Smooth muscle cell of bladder (primary cell): ENCODE results near the gene CYP2U1. TPM values are rescaled to one million over a fixed set of nuclear protein-coding genes. Genes with fewer than 3 reads are reported as not detected.

Experiments used
- total RNA-seq: library from RNA; depleted of rRNA; stranded (reverse); fragments of >200 nt; gene quantifications from 2 replicates; pipeline ENCODE4 v1.2.3, GENCODE V29; 2014

CYP2U1 gene
- 11.2 and 22.3 TPM in 2 replicates for total RNA-seq

DNA sequence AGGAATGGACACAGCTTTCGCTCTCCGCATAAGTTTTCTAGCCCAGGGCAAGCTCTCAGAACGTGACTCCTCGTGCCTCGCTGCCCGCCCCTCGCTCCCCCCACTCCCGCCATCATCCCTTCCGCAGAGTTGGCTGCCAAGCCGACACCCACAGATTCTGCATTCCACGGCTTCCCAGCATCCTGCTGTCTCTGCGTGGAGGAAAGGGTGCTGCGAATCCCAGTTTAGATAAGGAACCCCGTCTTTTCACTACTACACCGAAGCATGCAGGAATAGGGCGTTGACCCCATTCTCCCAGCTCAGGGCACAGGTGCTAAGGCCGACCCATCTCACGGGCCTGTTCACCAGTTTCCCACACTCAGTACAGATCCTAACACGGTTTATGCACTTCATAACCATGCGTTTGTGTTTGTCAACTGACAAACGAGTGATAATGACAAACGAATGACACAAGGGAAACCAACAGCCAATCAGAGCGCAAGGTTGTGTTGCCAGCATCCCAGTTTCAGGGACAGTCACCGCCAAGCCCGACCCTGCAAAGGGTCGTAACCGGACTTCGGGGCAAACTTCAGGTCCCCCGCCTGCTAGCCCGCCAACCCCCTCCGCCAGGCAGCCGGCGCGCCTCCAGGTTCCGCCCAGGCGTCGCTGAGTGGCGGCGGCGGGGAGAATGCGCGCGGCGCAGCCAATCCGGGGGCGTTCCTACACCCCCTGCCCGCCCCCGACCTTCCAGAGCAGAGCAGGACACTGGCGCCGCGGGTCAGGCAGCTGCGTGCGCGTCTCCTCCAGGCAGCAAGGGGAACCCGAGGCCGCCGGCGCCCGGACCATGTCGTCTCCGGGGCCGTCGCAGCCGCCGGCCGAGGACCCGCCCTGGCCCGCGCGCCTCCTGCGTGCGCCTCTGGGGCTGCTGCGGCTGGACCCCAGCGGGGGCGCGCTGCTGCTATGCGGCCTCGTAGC, at the start of gene CYP2U1:
Gene CYP2U1 (plus strand): TSS at position 729 of the 954 bp plus-strand sequence. CDS start 95 bp downstream, at position 824.

DNA sequence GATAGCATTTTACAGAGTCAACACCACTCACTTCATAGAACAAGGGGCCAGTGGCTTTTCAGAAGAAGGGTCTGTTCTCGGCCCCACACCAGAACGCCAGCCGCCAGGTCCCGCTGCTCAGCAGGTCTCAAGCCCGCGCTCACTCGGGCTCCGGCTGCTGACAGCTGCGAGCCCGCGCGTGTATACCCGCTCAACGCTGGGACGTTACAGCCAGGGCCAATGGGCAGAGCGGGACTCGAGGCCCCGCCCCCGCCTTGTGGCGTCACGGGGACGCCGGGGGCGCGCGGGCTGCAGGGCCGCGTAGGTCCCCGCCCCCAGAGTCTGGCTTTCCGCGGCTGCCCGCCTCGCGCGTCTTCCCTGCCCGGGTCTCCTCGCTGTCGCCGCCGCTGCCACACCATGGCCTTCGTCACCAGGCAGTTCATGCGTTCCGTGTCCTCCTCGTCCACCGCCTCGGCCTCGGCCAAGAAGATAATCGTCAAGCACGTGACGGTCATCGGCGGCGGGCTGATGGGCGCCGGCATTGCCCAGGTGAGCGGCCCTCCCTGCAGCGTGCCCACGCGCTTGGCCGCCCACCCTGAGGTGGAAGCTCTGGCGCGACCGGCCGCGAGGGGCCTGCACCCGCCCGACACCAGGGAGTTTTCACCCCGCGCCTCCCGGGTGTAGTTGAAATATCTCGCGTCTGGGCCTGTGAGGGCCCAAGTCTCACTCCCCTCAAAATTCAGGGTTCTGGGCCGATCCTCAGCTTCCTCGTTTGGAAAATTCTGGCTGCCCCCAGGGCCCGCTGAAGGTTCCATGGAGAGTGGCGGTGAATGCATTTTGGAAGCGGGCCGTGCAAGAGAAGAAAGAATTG, 58.4 kb downstream of the CYP2U1 start, which contains the start of gene HADH:
Gene HADH (plus strand): TSS at position 353 of the 850 bp plus-strand sequence. CDS start 44 bp downstream, at position 397.

Other genes starting within 250 kb of the CYP2U1 start
- gene PAPSS1, start 211.3 kb upstream of the CYP2U1 start, total RNA-seq = 41.3 and 44.7 TPM in 2 replicates
- gene SGMS2, start 106.6 kb upstream of the CYP2U1 start, total RNA-seq = 67.0 and 104 TPM in 2 replicates
- 4.7 and 6.1 TPM in 2 replicates for gene HADH, start 58.3 kb downstream of the CYP2U1 start, total RNA-seq
- gene LEF1, start 237.4 kb downstream of the CYP2U1 start, total RNA-seq = 0.14 TPM in 1 of 2 replicates, not detected in the other